Osteocyte (in vitro differentiated cells): ENCODE results near the gene CWC27. TPM values are rescaled to one million over a fixed set of nuclear protein-coding genes. Genes with fewer than 3 reads are reported as not detected.

Source experiments
- DNase-seq: peaks from one replicate; pipeline ENCODE4 v3.0.0; 2021; ENCODE audit warnings: mixed read lengths; ENCODE audit not compliant: unreplicated experiment; ENCODE audit errors: extremely low spot score
- H3K27ac Mint-ChIP-seq: one replicate; pipeline ENCODE4 v1.8.0; 2021; ENCODE audit warnings: mild to moderate bottlenecking, mixed read lengths; ENCODE audit not compliant: unreplicated experiment
- H3K27me3 Mint-ChIP-seq: one replicate; pipeline ENCODE4 v1.8.0; 2021; ENCODE audit warnings: mixed read lengths; ENCODE audit not compliant: unreplicated experiment
- H3K36me3 Mint-ChIP-seq: one replicate; pipeline ENCODE4 v1.8.0; 2021; ENCODE audit warnings: mixed read lengths; ENCODE audit not compliant: unreplicated experiment
- H3K4me1 Mint-ChIP-seq: one replicate; pipeline ENCODE4 v1.8.0; 2021; ENCODE audit warnings: mixed read lengths; ENCODE audit not compliant: unreplicated experiment
- H3K4me3 Mint-ChIP-seq: one replicate; pipeline ENCODE4 v1.8.0; 2021; ENCODE audit warnings: mild to moderate bottlenecking, moderate library complexity, mixed read lengths; ENCODE audit not compliant: unreplicated experiment
- H3K9me3 Mint-ChIP-seq: one replicate; pipeline ENCODE4 v1.8.0; 2021; ENCODE audit warnings: mixed read lengths; ENCODE audit not compliant: unreplicated experiment
- CTCF ChIP-seq: fragments of 200-600 bp; sonication (generic); IDR thresholded peaks from 2 replicates; pipeline ENCODE4 v1.5.0; 2021; ENCODE audit warnings: antibody characterized with exemption, mild to moderate bottlenecking, moderate library complexity
- total RNA-seq: library from RNA; stranded (reverse); gene quantifications from 2 replicates; pipeline ENCODE4 v1.2.1, GENCODE V29; 2021

Gene CWC27
- total RNA-seq, 1 donor from 2014 or later = 24.7 TPM

GRCh38 chr5:64914396-64914795 lies 145.7 kb downstream of the CWC27 start:
- H3K27me3 Mint-ChIP-seq = no peaks in the 10 kb centered on the region
- no peak overlapping the region for H3K4me3 Mint-ChIP-seq
- H3K36me3 Mint-ChIP-seq = peaks cover 2% of the 10 kb centered on the region
- no peak for DNase-seq
- H3K27ac Mint-ChIP-seq = no peak overlapping the region
- H3K4me1 Mint-ChIP-seq = no peaks in the 10 kb centered on the region
- TF ChIP-seq CTCF = no peak
- peaks cover 7% of the 10 kb centered on the region for H3K9me3 Mint-ChIP-seq

GRCh38 chr5:64918083-64918482 lies 149.4 kb downstream of the CWC27 start:
- peaks cover 29% of the 10 kb centered on the region for H3K36me3 Mint-ChIP-seq
- H3K4me1 Mint-ChIP-seq = peaks cover 5% of the 10 kb centered on the region
- DNase-seq = no peak
- H3K27me3 Mint-ChIP-seq = no peaks in the 10 kb centered on the region
- no peak overlapping the region for H3K4me3 Mint-ChIP-seq
- no peak for TF ChIP-seq CTCF
- H3K27ac Mint-ChIP-seq = no peak overlapping the region
- H3K9me3 Mint-ChIP-seq = peaks cover 27% of the 10 kb centered on the region

- no peak overlapping the region for H3K4me3 Mint-ChIP-seq
- no peak for TF ChIP-seq CTCF
- DNase-seq = no peak
- H3K27me3 Mint-ChIP-seq = no peaks in the 10 kb centered on the region
- H3K27ac Mint-ChIP-seq = no peak overlapping the region
- H3K9me3 Mint-ChIP-seq = peaks cover 27% of the 10 kb centered on the region
- peaks cover 27% of the 10 kb centered on the region for H3K36me3 Mint-ChIP-seq
- peaks cover 5% of the 10 kb centered on the region for H3K4me1 Mint-ChIP-seq
Measured at GRCh38 chr5:64921386-64921785, 152.7 kb downstream of the CWC27 start.

- Mint-ChIP-seq H3K27me3 (no peaks in the 10 kb centered on the region), H3K4me3 (no peak overlapping the region), H3K4me1 (peaks cover 6% of the 10 kb centered on the region), H3K27ac (no peak overlapping the region), H3K9me3 (peaks cover 27% of the 10 kb centered on the region), H3K36me3 (peaks cover 27% of the 10 kb centered on the region)
- no peak for DNase-seq
- no peak for TF ChIP-seq CTCF
Measured at GRCh38 chr5:64923151-64923685, 154.5 kb downstream of the CWC27 start.

- H3K27ac Mint-ChIP-seq = no peak overlapping the region
- H3K36me3 Mint-ChIP-seq = peaks cover 23% of the 10 kb centered on the region
- no peaks in the 10 kb centered on the region for H3K27me3 Mint-ChIP-seq
- TF ChIP-seq CTCF = no peak
- no peak overlapping the region for H3K4me3 Mint-ChIP-seq
- H3K4me1 Mint-ChIP-seq = peaks cover 10% of the 10 kb centered on the region
- peaks cover 35% of the 10 kb centered on the region for H3K9me3 Mint-ChIP-seq
- no peak for DNase-seq
Measured at GRCh38 chr5:64925123-64925522, 156.4 kb downstream of the CWC27 start.
